LNCaP clone FGC (cell line): Measurements from ENCODE around the gene AP1M1.

ENCODE experiments used
- DNase-seq: peaks from one replicate; pipeline ENCODE4 v3.0.0-alpha.2; 2011; ENCODE audit warnings: low read depth
- H3K4me3 ChIP-seq: 2 replicates; pipeline ENCODE4 v1.5.1; 2011; ENCODE audit warnings: mild to moderate bottlenecking, low read depth, low read length, control low read depth
- TF ChIP-seq, protein P1 (sequence below): IDR thresholded peaks from 2 replicates; pipeline ENCODE4 v1.5.1; 2012; ENCODE audit warnings: mild to moderate bottlenecking; ENCODE audit not compliant: control insufficient read depth, insufficient read depth; ENCODE audit errors: extremely low read depth

The AP1M1 gene

DNA sequence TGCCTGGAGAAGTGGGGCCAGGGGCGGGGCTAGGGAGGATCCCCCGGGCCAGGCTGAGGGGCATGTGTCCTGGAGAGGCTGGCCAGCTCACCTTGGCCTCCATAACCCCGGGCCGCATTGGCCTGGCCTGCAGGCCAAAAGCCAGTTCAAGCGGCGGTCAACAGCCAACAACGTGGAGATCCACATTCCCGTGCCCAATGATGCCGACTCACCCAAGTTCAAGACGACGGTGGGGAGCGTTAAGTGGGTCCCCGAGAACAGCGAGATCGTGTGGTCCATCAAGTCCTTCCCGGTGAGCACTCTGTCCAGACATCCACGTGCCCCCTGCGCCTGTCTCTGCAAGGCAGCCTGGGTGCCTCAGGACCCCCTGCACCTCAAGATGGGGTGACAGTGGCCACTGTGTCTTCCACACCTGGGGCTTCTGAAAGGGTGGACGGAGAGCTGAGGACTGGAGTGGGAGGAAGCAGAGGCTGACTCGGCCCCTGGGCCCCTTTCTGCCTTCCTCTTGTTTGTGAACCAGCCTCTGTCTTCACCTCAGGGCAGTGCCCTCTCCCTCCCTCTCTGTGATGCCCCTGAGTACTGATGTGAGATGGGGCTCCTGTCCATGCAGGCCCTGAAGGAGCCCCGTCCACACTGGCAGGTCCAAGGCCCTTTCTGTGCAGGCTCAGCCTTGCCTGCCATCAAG lies 31.1 kb downstream of the AP1M1 start:
- no peak overlapping the region for H3K4me3 ChIP-seq
- TF ChIP-seq, protein P1, sequence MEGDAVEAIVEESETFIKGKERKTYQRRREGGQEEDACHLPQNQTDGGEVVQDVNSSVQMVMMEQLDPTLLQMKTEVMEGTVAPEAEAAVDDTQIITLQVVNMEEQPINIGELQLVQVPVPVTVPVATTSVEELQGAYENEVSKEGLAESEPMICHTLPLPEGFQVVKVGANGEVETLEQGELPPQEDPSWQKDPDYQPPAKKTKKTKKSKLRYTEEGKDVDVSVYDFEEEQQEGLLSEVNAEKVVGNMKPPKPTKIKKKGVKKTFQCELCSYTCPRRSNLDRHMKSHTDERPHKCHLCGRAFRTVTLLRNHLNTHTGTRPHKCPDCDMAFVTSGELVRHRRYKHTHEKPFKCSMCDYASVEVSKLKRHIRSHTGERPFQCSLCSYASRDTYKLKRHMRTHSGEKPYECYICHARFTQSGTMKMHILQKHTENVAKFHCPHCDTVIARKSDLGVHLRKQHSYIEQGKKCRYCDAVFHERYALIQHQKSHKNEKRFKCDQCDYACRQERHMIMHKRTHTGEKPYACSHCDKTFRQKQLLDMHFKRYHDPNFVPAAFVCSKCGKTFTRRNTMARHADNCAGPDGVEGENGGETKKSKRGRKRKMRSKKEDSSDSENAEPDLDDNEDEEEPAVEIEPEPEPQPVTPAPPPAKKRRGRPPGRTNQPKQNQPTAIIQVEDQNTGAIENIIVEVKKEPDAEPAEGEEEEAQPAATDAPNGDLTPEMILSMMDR = no peak
- no peak for DNase-seq

DNA sequence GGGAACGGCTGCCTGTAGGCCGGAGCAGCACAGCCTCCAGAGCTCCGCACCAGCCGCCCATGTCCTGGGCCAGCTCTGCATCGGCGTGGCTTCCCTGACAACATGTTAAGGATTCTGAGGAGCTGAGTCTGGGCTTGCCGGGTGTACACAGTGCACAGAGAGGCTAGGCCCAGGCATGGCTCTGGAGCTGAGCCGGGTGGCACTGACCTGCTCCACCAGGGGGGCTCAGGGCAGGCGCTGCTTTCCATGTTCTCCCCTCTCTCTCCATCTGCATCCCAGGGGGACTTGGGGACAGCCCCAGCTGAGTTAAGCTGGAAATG lies 31.6 kb downstream of the AP1M1 start:
- H3K4me3 ChIP-seq = no peak overlapping the region
- TF ChIP-seq, protein P1 = no peak
- no peak for DNase-seq

- TF ChIP-seq, protein P1 = no peak
Measured at GRCh38 chr19:16232127-16232526, 34.4 kb downstream of the AP1M1 start.

DNA sequence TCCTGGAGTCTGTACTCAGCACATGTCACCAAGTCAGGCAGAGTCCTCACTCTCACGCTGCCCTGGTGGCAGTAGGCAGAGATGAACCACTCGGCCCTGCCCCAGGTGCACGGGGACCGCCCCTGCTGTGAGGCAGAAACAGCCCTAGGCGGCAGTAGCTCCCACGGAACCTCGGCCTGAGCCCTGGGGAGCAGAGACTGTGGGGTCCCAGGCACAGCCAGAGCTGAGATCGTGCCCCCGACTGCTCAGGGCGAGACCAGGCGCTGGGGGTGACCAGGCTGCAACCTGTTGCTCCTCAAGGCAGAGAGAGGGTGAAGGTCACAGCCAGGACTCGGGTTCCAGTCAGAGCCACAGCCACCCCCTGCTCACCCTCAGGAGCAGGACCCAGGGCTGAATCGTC lies 34.9 kb downstream of the AP1M1 start:
- no peak overlapping the region for H3K4me3 ChIP-seq
- TF ChIP-seq, protein P1 = no peak
- DNase-seq = no peak

More at GRCh38 chr19:16232127-16232526, 34.4 kb downstream of the AP1M1 start:
- no peak for DNase-seq
- no peak overlapping the region for H3K4me3 ChIP-seq

- TF ChIP-seq, protein P1 = no peak
- no peak for DNase-seq
- H3K4me3 ChIP-seq = no peak overlapping the region
Measured at GRCh38 chr19:16233081-16233776, 35.5 kb downstream of the AP1M1 start.

DNA sequence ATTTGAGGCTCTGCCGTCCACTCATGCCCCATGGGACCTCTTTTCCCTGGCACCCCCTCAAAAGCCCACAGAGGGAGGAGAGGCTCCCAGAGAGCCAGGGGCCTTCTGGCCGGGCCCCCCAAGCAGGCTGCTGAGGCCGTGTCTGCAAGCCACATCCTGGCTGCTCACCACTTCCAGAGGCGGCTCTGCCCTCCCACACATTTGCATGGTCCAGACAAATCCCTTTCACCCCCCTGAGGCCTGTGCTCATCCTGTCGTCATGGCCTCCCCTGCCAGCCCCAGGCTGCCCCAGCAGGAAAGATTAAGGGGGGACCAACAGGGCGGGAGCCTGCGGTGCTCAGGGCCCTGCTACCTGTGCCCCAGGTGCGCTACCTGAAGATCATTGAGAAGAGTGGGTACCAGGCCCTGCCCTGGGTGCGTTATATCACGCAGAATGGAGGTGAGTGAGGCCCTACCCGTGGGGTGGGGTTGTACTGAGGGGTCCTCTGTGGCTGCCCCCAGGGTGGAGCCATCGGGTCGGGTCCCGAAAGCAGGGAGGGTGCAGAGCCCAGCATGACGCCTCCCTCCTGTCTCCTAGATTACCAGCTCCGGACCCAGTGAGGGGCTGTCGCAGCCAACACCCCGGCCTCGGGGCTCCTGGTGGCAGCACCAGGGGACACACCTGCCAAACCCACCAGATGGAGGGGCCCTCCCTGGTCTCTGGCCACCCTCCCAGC lies 36.3 kb downstream of the AP1M1 start:
- H3K4me3 ChIP-seq = no peak overlapping the region
- DNase-seq = no peak
- TF ChIP-seq, protein P1 = no peak
